MG63 (cell line): ENCODE measurements around the gene FBXL7. TPM values are rescaled to one million over a fixed set of nuclear protein-coding genes. Genes with fewer than 3 reads are reported as not detected.
A peak's percentile ranks its signal among the peaks of the same experiment; 100 is the strongest.

Experiments
- DNase-seq: peaks from one replicate; pipeline ENCODE4 v3.0.0-alpha.2; 2020
- H3K27me3 ChIP-seq: fragments of 250-450 bp; sonication (Bioruptor Pico); 2 replicates; pipeline ENCODE4 v1.5.1; 2020; ENCODE audit warnings: mild to moderate bottlenecking, moderate library complexity
- H3K36me3 ChIP-seq: fragments of 250-450 bp; sonication (Bioruptor Pico); 2 replicates; pipeline ENCODE4 v1.5.1; 2020; ENCODE audit warnings: mild to moderate bottlenecking, moderate library complexity
- H3K4me3 ChIP-seq: fragments of 250-450 bp; sonication (Bioruptor Pico); 2 replicates; pipeline ENCODE4 v1.5.1; 2020; ENCODE audit warnings: mild to moderate bottlenecking, moderate library complexity
- H3K9me3 ChIP-seq: fragments of 250-450 bp; sonication (Bioruptor Pico); 2 replicates; pipeline ENCODE4 v1.5.1; 2020; ENCODE audit warnings: mild to moderate bottlenecking, moderate library complexity
- total RNA-seq: library from RNA; depleted of rRNA; stranded (reverse); fragments of >200 nt; shearing (Covaris generic); gene quantifications from 2 replicates; pipeline ENCODE4 v1.2.3, GENCODE V29; 2014; ENCODE audit warnings: low replicate concordance

Gene FBXL7
- total RNA-seq, 1 experiment from 2014 or later = 9.4 TPM

DNA sequence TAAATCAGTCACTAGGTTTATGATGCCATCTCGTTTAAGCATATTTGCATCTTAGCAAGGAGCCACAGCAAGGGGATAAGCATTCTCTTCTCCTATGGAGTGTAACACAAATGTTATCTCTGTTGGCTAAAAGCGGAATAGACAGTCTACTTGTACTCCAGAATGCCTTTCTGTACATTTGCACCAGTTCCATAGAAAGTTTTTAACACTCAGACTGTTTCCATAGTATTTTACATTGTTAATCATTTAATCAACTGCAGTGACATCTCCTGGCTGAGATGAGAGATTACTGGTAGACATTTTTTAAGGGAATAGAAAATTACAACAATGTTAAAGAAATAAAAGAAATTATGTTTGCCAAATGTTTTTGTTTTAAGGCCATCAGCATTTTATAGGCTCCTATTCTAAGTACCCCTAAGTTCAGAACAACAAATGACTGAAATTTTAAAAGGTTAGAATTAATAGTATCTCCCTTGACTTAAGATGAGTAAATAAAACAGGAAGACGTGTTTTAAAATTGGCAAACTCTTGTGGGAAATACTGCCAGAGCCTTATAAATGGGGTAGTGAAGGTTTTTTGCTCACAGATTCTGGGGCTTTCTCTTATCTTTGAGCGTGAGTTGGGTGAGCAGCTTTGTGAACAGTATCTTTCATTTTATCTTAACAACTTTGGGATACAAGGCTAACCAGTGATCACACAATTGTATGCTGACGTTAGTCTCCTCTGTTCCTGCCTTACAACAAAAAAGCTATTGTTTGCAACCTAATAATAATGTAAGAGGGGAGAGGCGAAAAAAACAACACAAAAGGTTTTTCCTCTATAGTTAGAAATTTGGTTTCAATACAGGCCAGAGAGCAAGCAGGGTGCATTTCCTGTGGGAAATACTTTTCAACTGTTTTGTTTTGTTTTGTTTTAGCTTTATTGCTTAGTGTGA is 294.3 kb downstream of the FBXL7 start:
- Histone ChIP-seq H3K4me3 (no peak overlapping the region), H3K9me3 (no peaks in the 10 kb centered on the region), H3K36me3 (no peaks in the 10 kb centered on the region), H3K27me3 (no peaks in the 10 kb centered on the region)
- no peak for DNase-seq

DNA sequence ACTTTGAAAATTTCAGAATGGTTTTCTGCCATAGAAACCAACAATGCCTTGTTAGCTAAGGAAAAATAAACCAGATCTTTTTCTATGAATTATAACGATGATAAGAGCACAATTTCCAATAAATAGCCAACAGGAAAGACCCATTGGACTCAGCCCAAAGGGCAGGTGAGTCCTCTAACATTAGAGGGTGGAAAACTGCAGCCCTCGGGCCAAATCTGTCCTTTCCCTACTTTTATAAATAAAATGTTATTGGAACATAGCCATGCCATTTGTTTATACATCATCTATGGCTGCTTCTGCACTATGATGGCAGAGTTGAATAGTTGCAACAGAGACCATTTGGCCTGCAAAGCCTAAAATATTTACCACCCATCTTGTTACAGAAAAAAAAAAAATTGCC is 296.1 kb downstream of the FBXL7 start:
- H3K36me3 ChIP-seq = no peaks in the 10 kb centered on the region
- no peaks in the 10 kb centered on the region for H3K27me3 ChIP-seq
- no peaks in the 10 kb centered on the region for H3K9me3 ChIP-seq
- no peak for DNase-seq
- H3K4me3 ChIP-seq = no peak overlapping the region

DNA sequence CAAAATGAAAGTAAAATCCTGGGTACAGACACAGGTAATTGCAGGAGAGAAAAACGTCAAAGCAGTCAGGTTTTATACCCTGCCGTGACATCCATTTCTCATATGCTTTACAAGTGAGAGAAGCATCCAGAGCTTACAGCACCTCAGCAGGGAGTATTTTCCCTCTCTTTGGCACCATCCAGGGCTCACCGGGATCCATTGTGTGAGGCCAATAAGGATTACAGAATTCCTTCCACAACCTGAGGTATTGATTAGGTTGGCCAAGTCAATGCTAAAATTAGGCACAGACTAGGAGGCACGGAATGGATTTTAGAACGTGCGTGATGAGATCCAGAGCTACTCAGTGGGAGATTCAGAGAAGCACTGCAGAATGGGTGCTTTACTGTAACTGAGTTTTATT is 296.6 kb downstream of the FBXL7 start:
- H3K4me3 ChIP-seq = no peak overlapping the region
- DNase-seq = no peak
- no peaks in the 10 kb centered on the region for H3K36me3 ChIP-seq
- no peaks in the 10 kb centered on the region for H3K27me3 ChIP-seq
- H3K9me3 ChIP-seq = no peaks in the 10 kb centered on the region

DNA sequence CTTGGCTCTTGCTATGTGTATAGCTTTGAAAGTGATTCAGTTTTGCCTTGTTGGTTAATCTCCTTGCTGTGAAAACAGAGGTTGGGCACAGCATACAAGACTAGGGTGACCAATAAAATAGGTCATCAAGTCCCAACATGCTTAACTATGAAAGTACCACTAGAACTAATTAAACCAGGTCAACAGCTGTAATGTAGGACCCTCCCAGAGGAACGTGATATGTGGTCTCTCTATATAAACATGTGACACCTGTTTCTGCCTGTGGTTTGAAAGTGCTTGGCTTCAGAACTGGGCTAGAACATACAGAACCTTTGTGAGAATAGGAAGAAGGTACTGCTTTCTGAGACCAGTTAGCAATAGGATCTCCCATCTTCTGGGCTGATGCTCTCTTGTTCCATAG is 297.1 kb downstream of the FBXL7 start:
- DNase-seq = no peak
- no peak overlapping the region for H3K4me3 ChIP-seq
- no peaks in the 10 kb centered on the region for H3K27me3 ChIP-seq
- no peaks in the 10 kb centered on the region for H3K36me3 ChIP-seq
- H3K9me3 ChIP-seq = no peaks in the 10 kb centered on the region

DNA sequence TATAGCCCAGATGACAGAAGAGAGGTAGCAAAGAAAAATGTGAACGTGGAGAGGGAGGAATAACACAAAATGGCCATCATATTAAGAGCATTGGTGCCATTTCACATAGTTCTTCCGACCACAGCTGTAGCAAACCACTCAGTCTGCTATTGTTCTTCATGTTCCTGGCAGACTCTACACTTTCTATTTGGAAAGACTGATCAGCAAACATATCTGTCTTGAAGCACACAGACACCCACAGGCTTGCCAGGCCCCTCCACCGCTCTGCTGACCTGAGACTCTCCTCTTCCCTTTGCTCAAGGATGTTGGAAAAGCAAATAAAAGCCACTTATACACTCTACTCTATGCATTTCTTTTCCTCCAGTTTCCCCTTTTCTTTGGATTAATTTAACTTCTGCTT is 298.0 kb downstream of the FBXL7 start:
- DNase-seq = no peak
- Histone ChIP-seq H3K9me3 (no peaks in the 10 kb centered on the region), H3K4me3 (no peak overlapping the region), H3K27me3 (no peaks in the 10 kb centered on the region), H3K36me3 (no peaks in the 10 kb centered on the region)

DNA sequence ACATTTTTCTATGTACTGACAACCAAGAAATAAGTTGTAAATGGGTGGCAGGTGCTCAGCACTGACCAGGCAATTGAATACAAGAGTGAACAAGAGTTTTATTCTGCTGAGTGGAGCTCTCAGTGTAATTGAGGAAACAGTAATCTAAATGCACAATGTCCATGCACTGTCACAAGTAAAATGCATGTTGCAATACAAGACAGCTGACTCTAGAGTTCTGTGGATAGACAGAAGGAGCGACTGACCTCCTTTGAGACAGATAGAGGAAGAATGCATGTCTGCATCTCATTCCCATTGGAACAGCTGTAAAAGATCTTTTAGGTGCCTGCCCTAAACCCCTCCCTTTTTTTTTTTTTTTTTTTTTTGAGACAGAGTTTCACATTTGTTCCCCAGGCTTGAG is 299.0 kb downstream of the FBXL7 start:
- Histone ChIP-seq H3K27me3 (no peaks in the 10 kb centered on the region), H3K4me3 (no peak overlapping the region), H3K36me3 (no peaks in the 10 kb centered on the region; the same call in 1 of the 2 replicates), H3K9me3 (no peaks in the 10 kb centered on the region; the same call in 1 of the 2 replicates)
- DNase-seq = no peak

DNA sequence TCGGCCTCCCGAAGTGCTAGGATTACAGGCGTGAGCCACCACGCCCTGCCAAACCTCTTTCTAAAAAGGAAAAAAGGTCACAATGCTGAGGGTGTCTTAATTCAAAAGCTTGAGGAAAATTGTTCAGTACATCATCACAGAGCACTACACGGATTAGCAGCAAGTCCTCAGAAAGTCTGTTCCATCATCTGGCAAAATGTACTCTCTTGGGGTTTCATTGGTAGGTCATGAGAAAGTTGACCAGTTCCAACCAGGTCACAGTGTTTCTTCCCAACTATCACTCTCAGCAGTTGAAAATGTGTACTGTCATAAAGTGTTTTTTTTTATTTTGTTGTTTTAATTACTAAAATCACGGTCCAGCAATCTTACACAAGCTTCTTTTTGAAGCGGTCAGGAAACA is 299.6 kb downstream of the FBXL7 start:
- DNase-seq = no peak
- Histone ChIP-seq H3K9me3 (no peaks in the 10 kb centered on the region; the same call in 1 of the 2 replicates), H3K27me3 (no peaks in the 10 kb centered on the region), H3K36me3 (no peaks in the 10 kb centered on the region; the same call in 1 of the 2 replicates), H3K4me3 (no peak overlapping the region)

DNA sequence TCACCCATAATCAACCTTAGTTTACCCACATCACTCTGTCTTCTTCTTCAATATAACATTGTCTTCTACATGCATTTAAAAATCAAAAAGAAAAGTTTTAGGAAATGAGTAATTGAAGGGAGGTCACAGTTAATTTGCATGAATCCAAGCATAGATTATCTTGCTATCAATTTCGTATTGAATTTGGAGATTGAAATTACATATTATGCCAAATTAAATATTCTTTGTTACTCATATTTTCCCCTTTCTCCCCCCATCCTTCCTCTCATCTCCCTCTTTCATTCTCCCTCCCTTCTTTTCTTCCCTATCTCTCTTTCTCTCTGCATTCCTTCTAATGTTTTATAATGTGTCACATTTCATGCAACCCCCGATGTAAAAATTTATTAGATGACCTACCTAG is 303.3 kb downstream of the FBXL7 start:
- Histone ChIP-seq H3K27me3 (no peaks in the 10 kb centered on the region), H3K36me3 (no peaks in the 10 kb centered on the region; the same call in 1 of the 2 replicates), H3K4me3 (no peak overlapping the region), H3K9me3 (no peaks in the 10 kb centered on the region; the same call in none of the 2 replicates)
- no peak for DNase-seq

DNA sequence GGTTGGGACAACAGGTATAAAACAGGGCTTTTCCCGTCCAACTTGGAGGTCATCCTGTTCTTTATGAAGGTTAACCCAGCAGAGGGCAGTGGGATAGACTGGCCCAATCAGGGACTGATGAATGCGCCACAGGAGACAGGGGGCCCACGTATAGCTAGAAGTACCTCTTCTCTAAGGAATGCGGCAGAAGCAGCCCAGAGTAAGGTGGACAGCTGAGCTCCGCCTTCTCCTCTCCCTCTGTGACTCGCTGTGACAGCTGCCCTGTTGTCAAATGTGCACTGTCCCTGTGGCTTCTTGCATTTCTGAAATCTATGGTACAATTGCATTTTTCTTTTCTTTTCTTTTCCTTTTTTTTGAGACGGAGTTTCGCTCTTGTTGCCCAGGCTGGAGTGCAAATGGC is 306.6 kb downstream of the FBXL7 start:
- H3K4me3 ChIP-seq = no peak overlapping the region
- no peak for DNase-seq
- no peaks in the 10 kb centered on the region; the same call in none of the 2 replicates for H3K9me3 ChIP-seq

DNA sequence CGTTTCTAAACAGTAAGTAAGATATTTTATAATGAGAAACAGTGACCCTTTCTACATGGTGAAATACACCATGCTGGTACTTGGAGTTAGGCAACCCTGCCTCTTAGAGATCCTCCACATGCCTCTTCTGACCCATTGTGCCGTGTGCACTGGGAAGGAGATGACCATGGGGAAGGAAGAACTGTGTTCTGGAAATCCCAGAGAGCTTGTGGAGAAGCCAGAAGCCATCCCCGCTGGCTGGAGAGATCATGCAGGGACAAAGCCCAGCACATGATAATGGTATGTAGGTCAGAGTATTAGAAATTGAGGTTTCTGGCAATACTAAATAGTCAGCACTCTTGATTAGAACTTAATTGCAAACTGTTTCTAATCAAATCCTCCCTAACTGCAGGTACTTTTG is 307.3 kb downstream of the FBXL7 start:
- DNase-seq = no peak
- Histone ChIP-seq H3K36me3 (no peaks in the 10 kb centered on the region; the same call in 1 of the 2 replicates), H3K27me3 (no peaks in the 10 kb centered on the region), H3K4me3 (no peak overlapping the region), H3K9me3 (no peaks in the 10 kb centered on the region; the same call in none of the 2 replicates)

More for the DNA sequence above, 306.6 kb downstream of the FBXL7 start:
- H3K27me3 ChIP-seq = no peaks in the 10 kb centered on the region
- no peaks in the 10 kb centered on the region; the same call in 1 of the 2 replicates for H3K36me3 ChIP-seq

DNA sequence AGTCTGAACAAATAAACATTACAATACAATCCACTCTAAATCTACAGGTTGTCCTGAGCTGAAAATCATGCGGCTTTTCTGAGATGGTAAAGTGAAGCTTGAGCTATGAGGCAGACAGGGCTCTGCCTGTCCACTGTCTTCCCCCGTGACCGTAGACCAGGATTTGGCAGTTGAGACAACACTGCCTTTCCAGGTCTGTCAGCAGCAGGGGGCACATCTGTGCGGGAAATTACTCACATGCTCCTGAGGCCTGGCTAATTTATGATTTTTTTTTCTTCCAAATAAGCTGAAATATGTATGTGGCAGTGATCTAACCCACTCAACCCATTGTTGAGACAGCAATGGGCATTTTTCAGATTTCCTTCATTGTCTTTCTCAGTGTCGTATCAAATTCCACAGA is 307.9 kb downstream of the FBXL7 start:
- H3K36me3 ChIP-seq = no peaks in the 10 kb centered on the region; the same call in 1 of the 2 replicates
- no peak overlapping the region for H3K4me3 ChIP-seq
- H3K9me3 ChIP-seq = no peaks in the 10 kb centered on the region; the same call in none of the 2 replicates
- DNase-seq = peak; percentile 84
- no peaks in the 10 kb centered on the region for H3K27me3 ChIP-seq

DNA sequence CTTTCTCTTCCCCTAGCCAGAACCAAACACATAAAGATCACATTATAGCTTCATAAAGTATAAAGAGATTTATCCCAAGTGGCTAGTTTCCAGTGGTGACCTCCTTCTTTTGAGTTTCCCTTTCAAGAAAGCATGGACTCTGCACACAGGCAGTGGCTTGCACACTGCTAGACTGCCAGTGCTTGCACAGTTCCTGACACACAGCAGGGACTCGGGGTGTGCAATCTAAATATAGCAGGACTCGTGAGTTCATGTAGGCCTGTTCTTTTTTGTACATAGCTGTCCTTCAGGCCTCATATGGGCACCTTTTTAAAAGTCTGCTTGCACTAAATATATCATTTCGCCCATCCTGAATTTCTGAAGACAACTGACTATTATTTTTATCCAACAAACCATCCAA is 308.6 kb downstream of the FBXL7 start:
- Histone ChIP-seq H3K9me3 (no peaks in the 10 kb centered on the region; the same call in none of the 2 replicates), H3K4me3 (no peak overlapping the region), H3K36me3 (no peaks in the 10 kb centered on the region; the same call in 1 of the 2 replicates), H3K27me3 (no peaks in the 10 kb centered on the region)
- DNase-seq = no peak

DNA sequence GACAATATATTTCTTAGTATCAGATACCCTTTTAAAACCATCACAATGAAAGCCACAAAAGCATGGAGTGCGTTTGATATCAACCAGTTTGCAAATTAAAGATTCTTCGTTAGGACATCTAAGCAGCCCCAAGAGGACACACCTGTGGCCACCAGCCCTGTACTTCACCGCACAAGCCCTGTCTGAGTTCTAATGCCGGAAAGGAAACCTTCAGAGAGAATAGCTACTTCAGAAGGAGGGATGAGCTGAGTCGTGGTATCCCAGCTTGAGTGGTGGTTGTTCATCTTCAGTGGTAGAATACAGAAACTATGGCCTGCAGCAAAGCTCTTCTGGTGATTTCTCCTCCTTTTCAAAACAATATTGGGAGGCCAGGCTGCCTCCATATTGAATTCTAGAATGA is 319.6 kb downstream of the FBXL7 start:
- no peak for DNase-seq
- Histone ChIP-seq H3K27me3 (no peaks in the 10 kb centered on the region), H3K36me3 (no peaks in the 10 kb centered on the region), H3K9me3 (peaks cover 13% of the 10 kb centered on the region), H3K4me3 (no peak overlapping the region)

DNA sequence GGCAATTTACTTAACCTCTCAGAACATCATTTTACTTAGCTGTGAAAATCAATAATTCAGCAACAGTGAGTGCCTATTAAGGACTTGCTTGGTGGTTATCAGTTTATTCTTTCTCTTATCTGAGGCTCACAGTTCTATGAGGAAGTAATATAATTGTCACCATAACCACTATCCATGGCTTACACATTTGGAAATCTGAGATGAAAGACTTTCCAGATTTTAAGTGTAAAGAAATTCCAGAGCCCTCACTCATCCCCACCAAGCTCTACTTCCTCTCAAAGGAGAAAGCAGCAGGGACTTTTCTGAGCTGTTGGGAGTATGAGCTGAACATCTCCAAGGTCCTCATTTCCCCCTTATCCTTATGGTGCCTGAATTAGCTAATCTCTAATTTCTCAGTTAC is 321.5 kb downstream of the FBXL7 start:
- Histone ChIP-seq H3K4me3 (no peak overlapping the region), H3K36me3 (no peaks in the 10 kb centered on the region), H3K9me3 (peaks cover 9% of the 10 kb centered on the region), H3K27me3 (no peaks in the 10 kb centered on the region)
- peak; percentile 22 for DNase-seq

DNA sequence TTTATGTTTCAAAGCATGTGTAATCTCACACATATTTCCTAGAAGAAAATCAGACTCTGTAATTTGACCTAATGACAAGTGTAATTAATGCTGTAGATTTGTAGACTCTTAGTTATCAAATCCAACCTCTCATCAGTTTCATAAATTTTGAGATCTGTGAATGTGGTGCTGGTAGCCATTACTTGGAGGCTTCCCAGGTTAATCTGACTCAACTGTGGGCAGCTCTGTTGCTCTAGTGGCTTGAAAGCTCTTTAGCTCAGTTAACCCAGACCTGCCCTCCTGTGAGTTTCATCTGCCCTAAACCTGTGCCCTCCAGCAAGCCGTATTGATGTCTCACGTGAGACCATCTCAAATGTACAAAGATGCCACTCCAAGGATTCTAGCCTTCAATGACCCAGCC is 323.4 kb downstream of the FBXL7 start:
- Histone ChIP-seq H3K27me3 (no peaks in the 10 kb centered on the region), H3K9me3 (no peaks in the 10 kb centered on the region), H3K36me3 (no peaks in the 10 kb centered on the region), H3K4me3 (no peak overlapping the region)
- peak; percentile 54 for DNase-seq

DNA sequence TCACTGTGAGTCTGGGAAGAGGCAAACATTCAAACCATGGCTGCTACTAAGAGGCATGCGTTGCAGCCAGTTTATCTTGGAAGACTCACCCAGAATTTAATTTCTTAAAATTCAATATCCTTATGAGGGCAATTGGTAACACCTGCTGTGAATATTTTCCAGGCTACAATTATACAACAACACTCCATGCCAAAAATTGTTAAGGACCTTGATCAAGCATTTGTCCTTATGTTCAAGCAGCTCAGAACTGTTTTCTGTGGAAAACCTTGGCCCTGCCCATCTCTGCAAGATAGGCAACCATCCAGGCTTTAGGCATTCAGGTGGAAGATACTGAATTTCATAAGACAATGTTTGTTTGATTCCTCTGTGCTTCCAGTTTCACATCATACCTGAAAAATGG is 327.8 kb downstream of the FBXL7 start:
- Histone ChIP-seq H3K27me3 (no peaks in the 10 kb centered on the region), H3K9me3 (peaks cover 2% of the 10 kb centered on the region; the same call in 1 of the 2 replicates), H3K36me3 (no peaks in the 10 kb centered on the region), H3K4me3 (no peak overlapping the region)
- no peak for DNase-seq

DNA sequence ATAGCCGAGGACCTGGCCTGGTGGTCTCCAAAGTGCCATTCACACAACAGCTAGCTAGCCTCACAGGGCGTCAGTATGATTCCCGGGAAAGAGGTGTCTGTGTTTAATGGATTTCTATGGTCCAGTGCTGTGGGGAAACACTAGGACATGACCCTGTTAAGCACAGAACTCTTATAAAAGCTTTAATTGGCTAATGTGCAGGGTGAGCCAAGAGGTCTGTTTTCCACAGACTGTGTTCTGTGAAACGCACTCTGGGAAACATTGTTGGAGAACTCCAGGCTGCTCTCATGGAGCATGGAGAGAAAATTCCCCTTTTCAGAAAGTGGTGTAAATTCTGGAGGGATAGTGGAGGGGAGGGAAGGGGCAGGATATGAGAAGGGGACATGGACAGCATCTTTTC is 331.4 kb downstream of the FBXL7 start:
- H3K4me3 ChIP-seq = no peak overlapping the region
- H3K36me3 ChIP-seq = no peaks in the 10 kb centered on the region
- no peaks in the 10 kb centered on the region for H3K27me3 ChIP-seq
- peaks cover 2% of the 10 kb centered on the region; the same call in 1 of the 2 replicates for H3K9me3 ChIP-seq
- DNase-seq = no peak

DNA sequence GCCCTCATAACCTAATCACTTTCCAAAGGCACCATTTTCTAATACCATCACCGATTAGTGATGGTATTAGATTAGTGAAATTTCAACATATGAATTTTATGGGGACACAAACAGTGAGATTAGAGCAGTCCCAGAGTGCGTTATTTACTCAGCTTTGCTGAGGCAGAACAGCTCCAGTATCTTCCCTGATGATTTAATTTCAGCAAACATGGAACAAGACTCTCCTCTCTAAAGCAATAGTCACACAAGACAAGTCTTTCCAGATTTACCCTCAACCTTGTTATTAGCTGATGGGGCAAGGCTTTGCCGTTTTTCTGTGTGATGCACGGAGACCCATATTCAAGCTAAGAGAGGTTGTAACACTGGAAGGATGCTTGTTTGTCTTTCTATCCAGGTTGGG is 333.4 kb downstream of the FBXL7 start:
- no peak overlapping the region for H3K4me3 ChIP-seq
- H3K27me3 ChIP-seq = no peaks in the 10 kb centered on the region
- DNase-seq = no peak
- no peaks in the 10 kb centered on the region for H3K36me3 ChIP-seq
- H3K9me3 ChIP-seq = peaks cover 2% of the 10 kb centered on the region; the same call in 1 of the 2 replicates
